ENCODE measurements around the gene ZNF700.
"Not testable (repeated sequence)": the region's sequence is repeated elsewhere in the genome, so short reads cannot be mapped to it uniquely, and the experiment has no call there.

Gene ZNF700

GRCh38 chr19:11987405-11988281, 62.7 kb downstream of the ZNF700 start:
- peak; percentile 65 for DNase-seq (ENCODE audit: low read depth, low spot score)

GRCh38 chr19:11989112-11989456, 64.2 kb downstream of the ZNF700 start:
- no peak for DNase-seq (ENCODE audit: low read depth, low spot score)

DNA sequence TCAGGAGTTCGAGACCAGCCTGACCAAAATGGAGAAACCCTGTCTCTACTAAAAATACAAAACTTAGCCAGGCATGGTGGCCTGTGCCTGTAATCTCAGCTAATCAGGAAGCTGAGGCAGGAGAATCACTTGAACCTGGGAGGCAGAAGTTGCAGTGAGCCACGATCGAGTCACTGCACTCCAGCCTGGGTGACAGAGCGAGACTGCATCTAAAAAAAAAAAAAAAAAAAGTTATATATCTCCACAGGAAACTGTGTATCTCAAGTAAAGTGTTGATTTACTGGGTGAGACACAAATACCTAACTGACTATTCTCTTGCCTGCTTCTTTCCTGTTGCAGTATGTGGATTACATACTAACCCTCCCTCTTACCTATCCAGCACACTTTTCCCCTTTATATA, 67.0 kb downstream of the ZNF700 start:
- DNase-seq (ENCODE audit: low read depth, low spot score): not testable (repeated sequence)

GRCh38 chr19:11995174-11995573, 70.3 kb downstream of the ZNF700 start:
- DNase-seq (ENCODE audit: low read depth, low spot score): no peak

Data from brain pericyte (primary cell).